Left forelimb (tissue), 1 donor: ENCODE data around the gene ZBTB20.

Experiments
- DNase-seq: peaks from one replicate; pipeline ENCODE4 v3.0.0-alpha.2; 2018; ENCODE audit warnings: low spot score

The ZBTB20 gene

GRCh38 chr3:114867835-114868503, 279.1 kb downstream of the ZBTB20 start:
- no peak for DNase-seq

- DNase-seq: no peak
Observed at GRCh38 chr3:114867359-114867758, 279.7 kb downstream of the ZBTB20 start.

- DNase-seq: no peak
Observed at GRCh38 chr3:114866430-114866829, 280.7 kb downstream of the ZBTB20 start.

- no peak for DNase-seq
Observed at GRCh38 chr3:114864970-114865369, 282.1 kb downstream of the ZBTB20 start.

- DNase-seq: no peak
Observed at GRCh38 chr3:114863848-114864247, 283.2 kb downstream of the ZBTB20 start.

GRCh38 chr3:114861666-114862065, 285.4 kb downstream of the ZBTB20 start:
- no peak for DNase-seq

- no peak for DNase-seq
Observed at GRCh38 chr3:114860531-114860930, 286.6 kb downstream of the ZBTB20 start.

GRCh38 chr3:114858329-114858728, 288.8 kb downstream of the ZBTB20 start:
- no peak for DNase-seq

GRCh38 chr3:114857299-114857701, 289.8 kb downstream of the ZBTB20 start:
- DNase-seq: no peak

GRCh38 chr3:114856835-114857234, 290.3 kb downstream of the ZBTB20 start:
- DNase-seq: no peak

GRCh38 chr3:114855839-114856238, 291.2 kb downstream of the ZBTB20 start:
- DNase-seq: no peak

GRCh38 chr3:114852966-114853365, 294.1 kb downstream of the ZBTB20 start:
- no peak for DNase-seq

- DNase-seq: no peak
Observed at GRCh38 chr3:114850898-114851297, 296.2 kb downstream of the ZBTB20 start.

- no peak for DNase-seq
Observed at GRCh38 chr3:114848643-114849350, 298.3 kb downstream of the ZBTB20 start.

GRCh38 chr3:114848082-114848481, 299.0 kb downstream of the ZBTB20 start:
- DNase-seq: no peak

- DNase-seq: no peak
Observed at GRCh38 chr3:114847564-114847963, 299.5 kb downstream of the ZBTB20 start.

GRCh38 chr3:114846779-114847178, 300.3 kb downstream of the ZBTB20 start:
- DNase-seq: no peak

- DNase-seq: no peak
Observed at GRCh38 chr3:114846252-114846651, 300.8 kb downstream of the ZBTB20 start.

- no peak for DNase-seq
Observed at GRCh38 chr3:114841515-114841914, 305.6 kb downstream of the ZBTB20 start.

GRCh38 chr3:114839476-114839875, 307.6 kb downstream of the ZBTB20 start:
- no peak for DNase-seq

- no peak for DNase-seq
Observed at GRCh38 chr3:114838025-114838424, 309.1 kb downstream of the ZBTB20 start.

GRCh38 chr3:114834175-114834940, 312.7 kb downstream of the ZBTB20 start:
- DNase-seq: no peak

GRCh38 chr3:114831861-114832260, 315.2 kb downstream of the ZBTB20 start:
- DNase-seq: no peak
